Activated CD4-positive, alpha-beta T cell treated with anti-CD3 and anti-CD28 coated beads, Interleukin-2, amount 50 U/mL, for 16 hours (primary cell): ENCODE measurements around the gene TK2.

Experiments used
- DNase-seq: peaks from one replicate; pipeline ENCODE4 v3.0.0-alpha.2; 2020

TK2 gene

GRCh38 chr16:66543541-66543940 is 6.4 kb downstream of the TK2 start:
- no peak for DNase-seq

- no peak for DNase-seq
Observed at GRCh38 chr16:66542396-66542795, 7.5 kb downstream of the TK2 start.

GRCh38 chr16:66541388-66542355 is 8.2 kb downstream of the TK2 start:
- no peak for DNase-seq

GRCh38 chr16:66539623-66540469 is 10.1 kb downstream of the TK2 start:
- DNase-seq: no peak

GRCh38 chr16:66538910-66539309 is 11.0 kb downstream of the TK2 start:
- DNase-seq: no peak

GRCh38 chr16:66537236-66537635 is 12.7 kb downstream of the TK2 start:
- DNase-seq: no peak

- no peak for DNase-seq
Observed at GRCh38 chr16:66536525-66536924, 13.4 kb downstream of the TK2 start.

GRCh38 chr16:66534376-66534799 is 15.5 kb downstream of the TK2 start:
- DNase-seq: no peak

GRCh38 chr16:66529475-66529874 is 20.4 kb downstream of the TK2 start:
- DNase-seq: no peak

GRCh38 chr16:66528294-66528693 is 21.6 kb downstream of the TK2 start:
- no peak for DNase-seq

- no peak for DNase-seq
Observed at GRCh38 chr16:66525396-66526180, 24.3 kb downstream of the TK2 start.

- peak; percentile 63 for DNase-seq
Observed at GRCh38 chr16:66524601-66525164, 25.2 kb downstream of the TK2 start.

- peak; percentile 75 for DNase-seq
Observed at GRCh38 chr16:66523861-66524354, 26.0 kb downstream of the TK2 start.

- DNase-seq: no peak
Observed at GRCh38 chr16:66522816-66523590, 26.9 kb downstream of the TK2 start.

- peak; percentile 98 for DNase-seq
Observed at GRCh38 chr16:66521951-66522771, 27.8 kb downstream of the TK2 start.

GRCh38 chr16:66521252-66521713 is 28.6 kb downstream of the TK2 start:
- DNase-seq: no peak

GRCh38 chr16:66520406-66521170 is 29.3 kb downstream of the TK2 start:
- no peak for DNase-seq

GRCh38 chr16:66519482-66520373 is 30.2 kb downstream of the TK2 start:
- no peak for DNase-seq
